CD4-positive, alpha-beta T cell treated with Interleukin-6 at 100 ng/mL for 8 hours (primary cell): ENCODE measurements around the gene PIAS4.

ENCODE experiments used
- DNase-seq: peaks from one replicate; pipeline ENCODE4 v3.0.0-alpha.2; 2020; ENCODE audit warnings: mixed read lengths, low spot score

The PIAS4 gene

GRCh38 chr19:4077800-4078684 is 70.5 kb downstream of the PIAS4 start:
- peak; percentile 40 for DNase-seq

- no peak for DNase-seq
Measured at GRCh38 chr19:4080473-4080872, 72.9 kb downstream of the PIAS4 start.

DNA sequence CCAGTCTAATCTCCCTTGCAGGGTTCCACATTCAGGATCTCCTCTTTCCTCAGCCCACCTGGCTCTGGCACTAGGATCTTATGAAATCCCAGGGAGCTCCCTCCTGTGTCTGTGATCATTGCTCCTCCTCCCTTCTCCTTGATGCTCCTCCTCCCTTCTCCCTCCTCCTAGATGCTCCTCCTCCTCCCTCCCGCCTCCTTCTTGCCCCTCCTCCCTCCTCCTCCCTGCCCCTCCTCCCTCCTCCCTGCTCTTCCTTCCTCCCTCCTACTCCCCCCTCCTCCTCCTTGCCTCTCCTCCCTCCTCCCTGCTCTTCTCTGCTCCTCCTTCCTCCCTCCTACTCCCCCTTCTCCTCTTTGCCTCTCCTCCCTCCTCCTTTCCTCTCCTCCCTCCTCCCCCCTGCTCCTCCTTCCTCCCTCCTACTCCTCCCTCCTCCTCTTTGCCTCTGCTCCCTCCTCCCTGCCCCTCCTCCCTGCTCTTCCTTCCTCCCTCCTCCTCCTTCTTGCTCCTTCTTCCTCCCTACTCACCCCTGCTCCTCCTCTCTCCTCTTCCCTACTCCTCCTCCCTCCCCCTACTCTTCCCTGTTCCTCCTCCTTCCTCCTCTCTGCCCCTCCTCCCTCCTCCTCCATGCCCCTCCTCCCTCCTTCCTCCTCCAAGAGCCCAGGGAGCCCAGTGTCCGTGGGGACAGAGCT is 74.0 kb downstream of the PIAS4 start:
- no peak for DNase-seq

DNA sequence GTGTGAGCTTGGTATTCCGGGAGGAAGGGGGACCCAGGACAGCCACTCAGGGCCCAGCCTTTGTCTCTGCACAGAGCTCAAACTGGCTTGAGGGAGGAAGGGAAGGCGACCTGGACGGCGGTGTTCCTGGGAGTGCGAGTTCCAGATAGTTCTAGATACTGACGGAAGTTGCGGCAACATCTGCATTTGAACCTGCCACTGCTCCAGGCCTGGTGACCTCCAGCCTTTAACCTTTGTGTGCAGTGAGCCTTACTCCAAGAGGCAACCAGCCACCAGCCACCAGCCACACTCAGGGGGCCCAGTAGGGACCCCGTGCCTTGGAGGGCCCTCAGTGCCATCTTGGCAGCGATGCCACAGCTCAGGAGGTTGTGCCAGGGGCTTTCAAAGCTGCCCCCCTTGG is 74.6 kb downstream of the PIAS4 start:
- no peak for DNase-seq

DNA sequence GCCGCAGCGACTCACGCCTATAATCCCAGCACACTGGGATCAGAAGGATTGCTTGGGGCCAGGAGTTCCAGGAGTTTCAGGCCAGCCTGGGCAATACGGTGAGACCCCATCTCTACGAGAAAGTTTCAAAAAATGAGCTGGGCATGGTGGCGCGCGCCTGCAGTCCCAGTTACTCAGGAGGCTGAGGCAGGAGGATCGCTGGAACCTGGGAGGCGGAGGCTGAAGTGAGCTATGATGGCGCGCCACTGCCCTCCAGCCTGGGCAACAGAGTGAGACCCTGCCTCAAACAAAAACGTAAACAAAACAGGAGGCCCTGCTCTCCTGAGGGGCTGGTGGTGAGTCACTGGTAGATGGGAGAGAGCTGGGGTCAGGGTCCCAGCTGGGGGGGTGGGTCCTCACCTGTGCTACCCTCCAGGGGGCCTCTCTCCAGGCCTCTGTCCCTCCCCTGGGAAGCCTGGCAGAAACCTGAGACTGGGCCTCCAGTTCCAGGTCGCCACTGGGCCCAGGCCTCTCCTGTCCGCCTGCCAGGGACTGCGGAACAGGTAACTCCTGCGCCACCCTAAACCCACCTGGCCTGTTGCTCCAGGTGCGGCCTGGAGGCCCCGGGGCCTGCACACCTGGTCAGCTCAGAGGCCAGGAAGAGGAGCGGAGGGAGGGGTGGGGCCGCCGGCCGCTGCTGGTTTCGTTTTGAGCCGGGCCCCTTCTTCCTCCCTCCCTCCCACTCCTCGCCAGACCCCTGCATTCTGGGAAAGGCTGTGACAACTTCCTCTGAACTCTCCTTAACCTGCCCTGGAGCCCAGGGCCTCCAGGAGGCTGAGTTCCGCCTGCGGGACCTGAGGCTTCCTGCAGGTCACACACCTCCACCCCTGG is 76.4 kb downstream of the PIAS4 start:
- DNase-seq: peak; percentile 58

GRCh38 chr19:4084547-4084877 is 77.0 kb downstream of the PIAS4 start:
- DNase-seq: no peak

DNA sequence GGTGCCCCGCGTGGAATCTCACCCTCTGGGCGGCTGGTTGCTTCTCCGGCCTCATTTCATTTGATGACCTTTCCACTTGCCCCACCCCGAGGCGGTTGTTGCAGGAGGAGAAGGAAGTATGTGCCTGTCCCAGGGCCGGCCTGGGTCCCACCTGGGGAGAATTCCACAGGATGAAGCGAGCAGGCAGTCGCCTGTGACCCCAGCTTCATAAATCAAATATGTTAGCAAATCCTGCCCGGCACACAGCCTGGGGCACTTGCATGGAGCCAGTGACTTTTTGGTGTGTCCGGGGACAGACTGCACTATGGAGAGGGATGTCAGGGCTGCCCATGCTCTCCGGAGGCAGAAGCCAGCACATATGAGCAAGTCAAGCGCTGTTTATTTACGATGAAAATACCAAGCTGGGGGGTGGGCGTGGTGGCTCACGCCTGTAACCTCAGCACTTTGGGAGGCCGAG is 78.9 kb downstream of the PIAS4 start:
- DNase-seq: no peak

GRCh38 chr19:4087787-4088679 is 80.5 kb downstream of the PIAS4 start:
- no peak for DNase-seq

- peak; percentile 68 for DNase-seq
Measured at GRCh38 chr19:4088975-4089374, 81.4 kb downstream of the PIAS4 start.
